Measurements from ENCODE around the gene RNFT2.
"Not testable (repeated sequence)": the region's sequence is repeated elsewhere in the genome, so short reads cannot be mapped to it uniquely, and the experiment has no call there.

The RNFT2 gene

DNA sequence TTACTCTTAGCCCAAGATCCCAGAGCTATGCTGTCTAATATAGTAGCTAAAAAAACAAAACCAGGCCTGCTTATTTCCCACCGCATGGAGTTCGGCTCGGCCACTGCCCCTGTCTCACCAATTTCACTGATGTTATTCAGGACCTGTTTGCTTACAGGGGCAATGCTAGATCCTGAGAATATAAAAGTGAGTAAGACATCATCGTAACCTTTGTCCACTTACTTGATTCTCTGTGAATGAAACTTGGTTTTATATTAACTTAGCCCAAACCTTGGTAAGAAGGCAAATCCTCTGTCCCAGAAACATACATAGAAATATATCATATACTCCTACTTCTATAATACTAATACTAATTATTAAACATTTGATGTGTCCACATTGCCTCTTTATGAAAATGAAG lies 56.6 kb downstream of the RNFT2 start:
- DNase-seq (ENCODE audit: low read depth in 2 of 2) = no peak

DNA sequence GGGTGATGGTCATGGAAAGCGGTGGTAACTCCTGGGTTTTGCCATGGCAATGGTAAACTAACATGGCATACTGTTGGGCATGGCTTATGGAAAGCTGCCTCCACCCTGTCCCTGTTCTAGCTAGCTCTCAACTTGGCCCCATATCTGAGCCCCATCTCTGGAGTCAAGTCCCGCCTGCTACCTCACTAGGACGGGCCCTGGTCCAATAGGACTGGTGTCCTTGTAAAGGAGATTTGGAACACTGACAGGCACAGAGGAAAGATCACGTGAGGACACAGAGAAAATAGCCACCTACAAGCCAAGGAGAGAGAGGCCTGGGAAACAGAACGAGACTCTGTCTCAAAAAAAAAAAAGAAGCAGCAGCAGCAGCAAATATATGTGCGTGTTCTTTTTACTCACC lies 59.8 kb downstream of the RNFT2 start:
- DNase-seq (ENCODE audit: low read depth in 2 of 2) = no peak

DNA sequence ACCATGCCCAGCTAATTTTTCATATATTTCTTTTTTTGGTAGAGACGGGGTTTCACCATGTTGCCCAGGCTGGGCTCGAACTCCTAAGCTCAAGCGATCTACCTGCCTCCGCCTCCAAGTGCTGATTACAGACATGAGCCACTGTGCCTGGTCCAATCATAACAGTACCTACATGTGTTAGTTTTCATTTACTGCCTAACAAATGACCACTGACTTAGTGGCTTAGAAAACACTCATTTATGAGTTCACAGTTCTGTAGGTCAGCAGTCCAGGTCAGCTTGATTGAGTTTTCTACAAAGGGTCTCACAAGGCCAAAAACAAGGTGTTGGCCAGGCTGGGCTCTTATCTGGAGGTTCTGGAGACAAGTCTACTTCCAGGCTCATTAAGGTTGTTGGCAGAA lies 60.6 kb downstream of the RNFT2 start:
- no peak for DNase-seq (ENCODE audit: low read depth in 2 of 2)

DNA sequence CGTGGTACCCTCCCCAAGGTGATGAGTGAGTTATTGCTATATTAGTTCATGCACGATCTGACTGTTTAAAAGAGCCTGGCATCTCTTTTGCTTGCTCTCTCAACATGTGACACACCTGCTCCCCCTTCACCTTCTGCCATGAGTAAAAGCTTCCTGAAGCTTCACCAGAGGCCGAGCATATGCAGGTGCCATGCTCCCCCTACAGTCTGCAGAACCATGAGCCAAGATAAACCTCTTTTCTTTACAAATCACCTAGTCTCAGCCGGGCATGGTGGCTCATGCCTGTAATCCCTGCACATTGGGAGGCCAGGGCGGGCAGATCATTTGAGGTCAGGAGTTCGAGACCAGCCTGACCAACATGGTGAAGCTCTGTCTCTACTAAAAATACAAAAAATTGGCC lies 61.8 kb downstream of the RNFT2 start:
- DNase-seq (ENCODE audit: low read depth in 2 of 2) = no peak

DNA sequence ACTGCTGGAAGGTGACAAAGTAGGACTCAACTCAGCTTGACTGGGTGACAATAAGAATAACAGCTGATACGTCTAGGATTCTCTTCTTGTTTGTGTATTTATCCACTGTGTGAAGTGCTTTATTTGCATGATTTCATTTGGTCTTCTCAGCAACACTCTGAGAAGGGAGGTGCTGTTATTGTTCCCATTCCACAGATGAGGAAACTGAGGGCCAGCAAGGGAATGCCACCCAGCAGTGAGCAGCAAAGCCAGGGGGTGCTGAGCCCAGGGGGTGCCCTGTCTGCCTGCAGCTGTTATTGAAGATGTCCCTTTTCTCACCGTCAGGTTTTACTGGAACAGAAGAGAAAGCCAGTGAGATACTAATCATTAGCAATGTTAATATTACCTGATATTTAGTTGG lies 62.8 kb downstream of the RNFT2 start:
- no peak for DNase-seq (ENCODE audit: low read depth in 2 of 2)

DNA sequence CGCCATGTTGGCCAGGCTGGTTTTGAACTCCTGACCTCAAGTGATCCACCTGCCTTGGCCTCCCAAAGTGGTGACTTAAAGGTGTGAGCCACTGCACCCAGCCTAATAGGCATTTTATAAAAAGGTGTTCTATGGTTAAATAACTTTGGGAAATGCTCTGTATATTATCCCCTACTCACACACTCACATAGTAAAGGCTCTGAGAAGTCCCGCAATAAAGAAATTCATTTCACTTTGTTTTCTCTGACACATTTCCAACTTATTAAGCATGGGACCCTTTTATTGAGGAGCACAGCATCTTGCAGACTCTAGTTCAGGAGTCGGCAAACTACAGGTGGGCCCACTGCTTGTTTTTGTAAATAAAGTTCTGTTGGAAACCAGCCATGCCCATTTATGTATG lies 63.9 kb downstream of the RNFT2 start:
- DNase-seq (ENCODE audit: low read depth in 2 of 2) = no peak

DNA sequence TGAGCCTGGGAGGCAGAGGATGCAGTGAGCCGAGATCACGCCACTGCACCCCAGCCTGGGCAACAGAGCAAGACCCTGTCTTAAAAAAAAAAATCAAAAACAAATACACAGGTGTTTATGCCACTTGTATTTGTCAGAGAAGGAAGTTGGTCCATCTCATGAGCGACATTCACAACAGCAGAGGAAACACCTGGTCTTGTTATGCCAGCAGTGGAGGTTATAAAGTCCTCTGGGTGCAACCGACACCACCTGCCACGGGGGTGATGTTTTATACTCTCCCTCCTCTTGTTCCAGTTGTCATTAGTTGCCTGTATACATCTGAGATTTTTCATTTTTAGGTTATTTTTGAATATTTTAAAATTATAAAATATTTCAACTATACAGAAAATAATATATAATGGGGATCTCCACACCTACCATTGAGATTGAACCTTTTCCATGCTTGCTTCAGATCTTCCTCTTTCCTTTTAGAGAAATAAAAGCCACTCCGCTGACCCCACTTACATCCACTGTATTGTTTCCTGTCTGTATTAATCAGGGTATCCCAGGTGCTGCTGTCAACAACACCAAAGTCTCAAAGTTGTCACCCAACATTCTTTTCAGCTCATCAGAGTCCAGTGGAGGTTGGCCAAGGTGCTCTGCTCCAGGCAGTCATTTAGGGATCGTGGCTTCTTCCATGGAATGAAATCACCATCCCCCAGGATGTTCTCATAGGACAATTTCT lies 65.1 kb downstream of the RNFT2 start:
- DNase-seq (ENCODE audit: low read depth in 2 of 2) = no peak

DNA sequence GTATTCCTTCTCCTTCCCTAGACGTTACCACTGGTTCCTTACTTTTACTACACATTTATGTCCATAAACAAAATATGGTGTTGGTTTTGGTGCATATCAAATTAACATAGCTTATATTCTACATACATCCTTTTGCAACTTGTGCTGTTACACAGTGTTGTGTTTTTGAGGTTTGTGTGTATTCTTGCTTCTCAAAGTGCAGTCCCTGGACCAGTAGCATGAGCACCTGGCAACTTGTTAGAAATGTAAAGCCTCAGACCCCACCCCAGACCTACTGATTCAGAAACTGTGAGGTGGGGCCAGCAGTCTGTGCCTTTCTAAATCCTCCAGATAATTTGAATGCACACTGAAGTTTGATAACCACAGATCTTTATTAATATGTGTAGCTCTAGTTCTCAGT lies 65.9 kb downstream of the RNFT2 start:
- DNase-seq (ENCODE audit: low read depth in 2 of 2) = no peak

DNA sequence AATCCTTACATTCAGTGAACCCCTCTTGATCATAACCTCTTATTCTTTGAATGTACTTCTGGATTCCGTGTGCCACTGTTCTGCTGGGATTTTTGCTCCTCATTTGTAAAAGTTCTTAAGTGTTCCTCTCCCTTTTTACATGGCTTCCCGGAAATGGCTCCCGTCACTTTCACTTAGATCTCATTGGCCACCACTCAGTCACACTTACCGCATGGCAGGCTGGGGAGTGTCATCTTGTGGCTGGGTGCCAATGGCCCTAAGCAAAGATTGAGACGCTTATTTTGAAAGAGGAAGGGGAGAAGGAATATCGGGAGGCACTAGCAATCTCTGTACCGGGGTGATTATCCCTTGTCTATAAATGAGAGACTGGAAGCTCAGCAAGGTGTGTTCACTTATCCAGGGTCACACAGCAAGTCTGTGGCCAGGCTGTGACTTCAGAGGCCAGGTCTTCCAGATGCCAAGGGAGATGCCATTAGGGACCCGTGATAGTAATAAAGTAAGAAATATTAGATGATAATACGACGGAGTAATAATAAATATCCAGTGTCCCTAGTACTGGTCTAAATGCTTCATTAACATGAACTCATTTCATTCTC lies 68.8 kb downstream of the RNFT2 start:
- DNase-seq (ENCODE audit: low read depth in 2 of 2) = no peak

DNA sequence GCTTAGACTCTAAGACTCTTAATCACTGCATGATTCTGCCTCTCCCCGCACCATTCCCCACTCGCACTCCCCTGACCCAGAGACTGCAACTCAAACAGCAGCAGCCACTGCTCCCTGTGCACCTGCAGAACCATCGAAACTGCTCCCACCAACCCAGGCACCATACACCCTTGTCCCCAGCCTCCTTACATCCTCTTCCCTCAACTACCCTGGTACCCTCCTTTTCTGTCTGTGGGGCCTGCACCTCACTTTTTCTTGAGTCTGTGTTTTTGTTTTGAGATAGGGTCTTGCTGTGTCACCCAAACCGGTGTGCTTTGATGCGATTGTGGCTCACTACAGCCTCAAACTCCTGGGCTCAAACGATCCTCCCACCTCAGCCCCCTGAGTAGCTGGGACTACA lies 69.4 kb downstream of the RNFT2 start:
- DNase-seq (ENCODE audit: low read depth in 2 of 2) = no peak

DNA sequence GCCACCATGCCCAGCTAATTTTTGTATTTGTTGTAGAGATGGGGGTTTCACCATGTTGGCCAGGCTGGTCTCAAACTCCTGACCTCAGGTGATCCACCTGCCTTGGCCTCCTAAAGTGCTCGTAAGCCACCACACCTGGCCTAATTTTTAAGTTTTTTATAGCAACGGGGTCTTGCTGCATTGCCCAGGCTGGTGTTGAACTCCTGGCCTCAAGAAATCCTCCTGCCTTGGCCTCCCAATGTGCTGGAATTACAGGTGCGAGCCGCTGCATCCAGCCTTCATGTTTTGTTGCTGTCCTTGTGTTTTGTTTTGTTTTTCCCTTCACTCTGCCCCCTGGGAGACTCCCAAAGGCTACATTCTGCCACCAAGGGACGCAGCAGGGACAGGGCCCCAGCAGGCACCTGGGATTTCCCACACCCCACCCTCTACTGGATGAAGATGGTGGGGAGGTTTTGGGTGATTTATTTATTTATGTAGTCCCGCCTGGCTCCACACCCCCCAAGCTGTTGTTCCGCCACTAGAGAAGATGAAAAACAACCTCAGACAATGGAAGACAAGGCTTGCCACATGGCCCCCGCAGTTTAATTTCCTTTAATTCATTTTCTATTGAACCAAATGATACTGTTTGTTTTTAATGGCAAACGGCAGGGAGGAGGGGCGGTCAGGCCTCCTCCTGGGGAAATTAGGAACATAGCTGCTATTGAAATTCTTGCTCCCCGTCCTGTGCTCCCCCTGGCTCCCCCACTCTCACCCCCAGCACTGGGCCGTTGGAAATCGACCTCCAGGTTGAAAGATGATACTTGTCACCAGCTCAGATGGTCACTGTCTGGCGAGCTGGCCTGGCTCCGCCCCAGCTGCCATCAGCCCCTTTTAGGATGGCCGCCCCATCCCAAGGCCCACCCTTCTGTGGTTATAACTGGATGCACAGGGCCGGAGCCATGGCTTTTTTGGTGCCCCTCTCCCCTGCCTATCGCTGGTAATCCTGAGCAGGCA lies 70.3 kb downstream of the RNFT2 start:
- DNase-seq (ENCODE audit: low read depth in 2 of 2) = no peak

DNA sequence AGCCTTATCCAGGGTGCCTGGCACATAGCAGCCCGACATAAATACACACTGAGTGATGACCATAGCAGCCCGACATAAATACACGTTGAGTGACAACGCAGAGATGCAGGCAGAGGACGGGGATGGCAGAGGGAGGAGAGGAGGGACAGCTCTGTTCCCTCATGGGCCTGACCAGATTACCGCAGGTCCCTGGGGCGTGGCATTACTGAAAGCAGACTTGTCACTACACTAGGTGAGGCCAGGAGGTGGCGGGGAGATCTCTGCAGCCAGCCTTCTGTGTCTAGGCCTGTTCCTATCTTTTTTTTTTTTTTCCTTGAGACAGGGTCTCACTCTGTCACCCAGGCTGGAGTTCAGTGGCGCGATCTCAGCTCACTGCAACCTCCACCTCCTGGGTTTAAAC lies 74.1 kb downstream of the RNFT2 start:
- no peak for DNase-seq (ENCODE audit: low read depth in 2 of 2)

DNA sequence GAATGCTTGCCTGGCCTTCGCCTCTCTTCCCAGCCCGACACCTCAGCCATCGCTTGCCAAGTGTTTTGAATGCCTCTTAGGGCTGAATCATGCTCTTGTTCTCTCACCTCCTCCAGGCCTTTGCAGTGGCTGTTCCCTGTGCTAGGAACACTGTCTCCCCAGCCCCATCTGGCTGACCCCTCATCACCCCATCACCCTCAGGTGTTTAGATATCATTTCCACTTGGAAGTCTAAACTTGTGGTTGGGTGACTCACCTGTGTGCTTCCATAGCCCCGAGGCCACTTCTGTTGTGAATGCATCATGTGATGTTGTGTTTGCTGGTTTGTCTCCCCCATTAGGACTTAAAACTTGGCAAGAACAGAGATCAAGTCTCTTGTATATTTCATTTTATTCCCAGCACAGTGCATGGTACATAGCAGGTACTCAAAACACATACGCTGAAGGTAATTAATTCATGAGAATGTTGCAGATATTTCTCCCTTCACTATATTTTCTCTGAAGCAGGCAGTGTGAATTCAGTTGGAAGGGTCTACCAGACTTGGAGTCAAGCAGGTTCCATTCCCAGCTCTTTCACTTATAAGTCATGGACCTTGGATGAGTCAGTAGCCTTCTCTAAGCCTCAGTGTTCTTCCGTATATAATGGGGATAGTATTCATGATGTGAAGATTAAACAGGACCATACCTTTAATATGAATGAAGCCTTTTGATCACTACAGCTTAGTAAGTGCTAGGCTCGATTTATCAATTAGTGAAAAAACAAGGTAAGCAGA lies 75.3 kb downstream of the RNFT2 start:
- DNase-seq (ENCODE audit: low read depth in 2 of 2) = no peak

DNA sequence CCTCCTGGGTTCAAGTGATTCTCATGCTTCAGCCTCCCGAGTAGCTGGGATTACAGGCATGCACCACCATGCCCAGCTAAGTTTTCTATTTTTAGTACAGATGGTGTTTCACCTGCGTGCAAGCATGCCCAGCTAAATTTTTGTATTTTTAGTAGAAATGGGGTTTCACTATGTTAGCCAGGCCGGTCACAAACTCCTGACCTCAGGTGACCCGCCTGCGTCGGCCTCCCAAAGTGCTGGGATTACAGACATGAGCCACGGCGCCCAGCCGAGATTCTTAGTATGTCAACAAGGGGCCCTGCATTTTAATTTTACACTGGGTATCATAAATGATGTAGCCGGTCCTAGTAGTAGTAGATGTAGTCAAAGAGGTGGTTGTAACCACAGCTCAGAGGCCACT lies 76.7 kb downstream of the RNFT2 start:
- DNase-seq (ENCODE audit: low read depth in 2 of 2) = not testable (repeated sequence)

DNA sequence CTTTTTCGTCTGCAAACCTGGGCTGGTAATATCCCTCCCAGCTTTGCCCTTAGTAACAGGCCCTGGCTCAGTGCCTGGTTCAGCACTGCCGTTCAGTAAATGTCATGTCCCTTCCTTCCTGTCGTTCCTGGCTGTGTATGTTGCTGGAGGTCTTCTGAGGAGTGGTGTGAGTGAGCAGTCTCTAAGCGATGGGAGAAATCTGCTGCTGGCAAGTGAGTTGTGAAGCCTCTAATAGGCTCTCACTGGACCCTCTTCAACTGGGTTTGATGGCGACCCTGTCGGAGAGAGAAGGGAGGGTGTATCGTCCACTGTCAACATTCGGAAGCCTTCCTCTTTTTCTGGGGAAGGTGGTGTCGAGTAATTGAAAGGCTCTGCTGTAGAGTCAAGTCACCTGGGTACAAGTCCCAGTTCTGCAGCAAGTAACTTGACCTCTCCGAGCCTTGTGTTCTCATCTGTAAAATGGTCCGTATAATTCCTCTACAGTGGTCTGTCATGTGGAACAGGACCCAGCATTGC lies 80.3 kb downstream of the RNFT2 start:
- DNase-seq (ENCODE audit: low read depth in 2 of 2) = no peak

DNA sequence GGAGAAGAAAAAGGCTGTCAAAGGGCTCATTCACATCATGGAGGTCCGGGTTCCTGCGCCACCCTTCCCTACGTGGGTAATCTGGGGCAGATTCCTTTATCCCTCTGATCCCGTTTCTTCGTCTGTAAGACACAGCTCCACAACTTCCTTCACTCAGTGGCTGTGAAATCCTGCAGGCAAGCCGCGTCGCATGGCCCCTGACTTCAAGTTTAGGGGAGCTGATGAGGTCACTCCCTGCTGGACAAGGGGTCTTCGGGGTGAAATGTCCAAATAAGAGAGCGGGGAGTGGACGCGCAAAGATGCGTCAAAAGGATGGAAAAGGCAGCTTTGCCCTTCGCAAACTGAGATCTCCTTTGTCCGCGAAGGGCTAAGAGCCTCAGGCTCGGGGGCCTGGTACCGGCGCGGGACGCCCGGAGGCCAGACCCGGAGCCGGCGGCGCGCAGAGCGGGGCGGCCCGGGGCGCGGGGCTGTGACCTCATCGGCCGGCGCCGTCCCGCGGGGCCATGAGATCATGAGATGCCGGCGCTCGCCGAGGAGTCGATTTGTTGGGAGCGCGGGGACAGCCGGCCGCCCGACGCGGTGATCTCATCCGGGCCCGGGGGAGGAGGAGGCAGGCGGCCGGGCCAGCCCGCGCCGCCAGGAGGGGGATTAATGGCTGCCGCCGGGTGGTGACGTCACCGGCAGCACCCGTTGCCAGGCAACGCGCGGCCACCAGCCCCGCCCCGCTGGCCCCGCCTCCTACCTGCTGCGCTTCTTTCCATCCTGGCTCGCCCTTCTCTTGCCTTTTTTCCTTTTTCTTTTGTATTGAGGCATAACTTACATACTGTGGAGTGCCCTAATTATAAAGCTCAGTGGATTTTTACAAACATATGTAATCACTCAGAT lies 81.1 kb downstream of the RNFT2 start:
- peak; percentile 77 to 85 for DNase-seq (ENCODE audit: low read depth in 2 of 2)

DNA sequence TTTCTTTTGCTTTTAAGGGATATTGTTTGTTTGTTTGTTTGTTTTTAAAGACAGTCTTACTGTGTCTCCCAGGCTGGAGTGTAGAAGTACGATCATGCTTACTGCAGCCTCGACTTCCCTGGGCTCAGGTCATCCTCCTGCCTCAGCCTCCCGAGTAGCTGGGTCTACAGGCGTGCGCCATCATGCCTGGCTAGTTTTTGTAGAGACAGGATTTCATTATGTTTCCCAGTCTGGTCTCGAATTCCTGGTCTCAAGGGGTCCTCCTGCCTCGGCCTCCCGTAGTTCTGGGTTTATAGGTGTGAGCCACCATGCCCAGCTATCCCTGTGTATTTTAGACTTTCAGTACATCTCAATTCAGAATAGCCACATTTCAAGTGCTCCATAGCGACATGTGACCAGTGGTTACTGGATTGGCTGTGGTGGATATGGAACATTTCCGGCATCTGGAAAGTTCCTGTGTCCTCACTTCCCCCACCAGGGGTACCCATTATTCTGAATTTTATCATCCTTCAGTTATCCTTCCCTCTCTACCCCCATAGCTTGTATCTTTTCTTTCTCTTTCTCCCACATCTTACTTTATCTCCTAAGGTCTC lies 82.0 kb downstream of the RNFT2 start:
- no peak for DNase-seq (ENCODE audit: low read depth in 2 of 2)

DNA sequence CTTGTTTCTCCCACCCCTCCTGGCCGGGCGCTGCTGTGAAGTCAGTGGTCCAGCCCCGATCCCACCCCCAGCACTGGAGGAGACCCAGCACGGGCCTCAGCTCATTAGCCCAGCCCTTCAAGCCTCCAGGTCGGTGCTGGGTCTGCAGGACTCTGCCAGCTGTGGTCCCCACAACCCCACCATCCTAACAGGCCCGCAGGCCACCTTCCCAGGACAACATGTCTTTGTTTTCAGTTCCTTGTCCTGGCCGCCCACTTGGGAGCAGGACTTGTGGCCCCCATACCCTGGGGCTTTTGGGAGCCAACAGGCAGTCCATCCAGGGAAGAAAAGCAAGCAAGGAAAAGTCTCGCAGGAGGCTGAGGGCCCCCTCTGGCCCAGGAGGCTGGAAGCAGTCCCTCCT lies 83.2 kb downstream of the RNFT2 start:
- DNase-seq (ENCODE audit: low read depth in 2 of 2) = no peak

DNA sequence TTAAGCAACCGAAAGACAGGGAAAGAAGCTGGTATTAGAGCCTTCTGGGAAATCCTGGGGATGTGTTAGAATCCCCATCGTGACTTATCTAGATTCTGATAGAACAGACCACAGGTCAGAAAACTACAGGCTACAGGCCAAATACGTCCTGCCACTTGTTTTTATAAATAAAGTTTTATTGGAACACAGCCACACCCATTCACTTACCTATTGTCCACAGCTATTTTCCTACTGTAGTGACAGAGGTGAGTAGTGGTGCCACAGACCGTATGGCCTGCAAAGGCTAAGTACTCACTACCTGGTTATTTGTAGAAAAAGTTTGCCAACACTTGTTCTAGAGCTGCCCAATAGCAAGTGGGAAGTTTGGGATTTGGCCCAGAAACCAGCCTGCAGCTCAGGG lies 89.3 kb downstream of the RNFT2 start:
- DNase-seq (ENCODE audit: low read depth in 2 of 2) = no peak

DNA sequence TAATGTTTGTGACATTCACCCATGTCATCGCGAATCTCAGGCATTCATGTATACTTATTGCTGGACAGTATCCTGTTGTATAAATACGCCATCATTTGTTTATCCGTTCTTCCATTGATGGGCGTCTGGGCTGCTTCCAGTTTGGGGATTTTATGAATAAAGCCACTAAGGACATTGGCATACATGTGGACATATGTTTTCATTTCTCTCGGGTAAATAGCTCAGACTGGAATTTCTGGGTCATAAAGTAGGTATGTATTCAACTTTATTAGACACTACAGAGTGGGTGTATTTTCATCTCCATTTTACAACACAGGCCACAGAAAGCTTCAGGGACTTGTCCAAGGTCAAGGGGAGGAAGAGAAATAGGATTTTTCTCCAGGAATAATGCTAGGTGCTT lies 94.2 kb downstream of the RNFT2 start:
- no peak for DNase-seq (ENCODE audit: low read depth in 2 of 2)
